ENCODE results near the gene ASXL2.

The ASXL2 gene

GRCh38 chr2:25817630-25818029 is 60.7 kb downstream of the ASXL2 start:
- H3K4me3 ChIP-seq (ENCODE audit: low read depth, low read length): no peak overlapping the region
- no peak overlapping the region for H3K9ac ChIP-seq (ENCODE audit: low read length)
- no peak overlapping the region for H3K27ac ChIP-seq (ENCODE audit: low read depth, low read length)
- 0 out of 2 replicates have a peak, but pooled peaks cover 4% of the 10 kb centered on the region for H3K9me3 ChIP-seq (ENCODE audit: control insufficient read depth, insufficient read depth, low read depth, low read length)
- no peaks in the 10 kb centered on the region; the same call in 1 of the 2 replicates for H3K4me1 ChIP-seq (ENCODE audit: control insufficient read depth, insufficient read depth, low read length)
- H3K27me3 ChIP-seq (ENCODE audit: control insufficient read depth, insufficient read depth, low read length): no peaks in the 10 kb centered on the region
- no peaks in the 10 kb centered on the region for H3K36me3 ChIP-seq (ENCODE audit: control insufficient read depth, insufficient read depth, low read length)

GRCh38 chr2:25817006-25817405 is 61.3 kb downstream of the ASXL2 start:
- H3K36me3 ChIP-seq (ENCODE audit: control insufficient read depth, insufficient read depth, low read length): no peaks in the 10 kb centered on the region
- no peak overlapping the region for H3K9ac ChIP-seq (ENCODE audit: low read length)
- H3K27me3 ChIP-seq (ENCODE audit: control insufficient read depth, insufficient read depth, low read length): no peaks in the 10 kb centered on the region
- H3K4me1 ChIP-seq (ENCODE audit: control insufficient read depth, insufficient read depth, low read length): no peaks in the 10 kb centered on the region; the same call in 1 of the 2 replicates
- no peak overlapping the region for H3K27ac ChIP-seq (ENCODE audit: low read depth, low read length)
- 0 out of 2 replicates have a peak, but pooled peaks cover 4% of the 10 kb centered on the region for H3K9me3 ChIP-seq (ENCODE audit: control insufficient read depth, insufficient read depth, low read depth, low read length)
- no peak overlapping the region for H3K4me3 ChIP-seq (ENCODE audit: low read depth, low read length)

- Histone ChIP-seq H3K9me3 (ENCODE audit: control insufficient read depth, insufficient read depth, low read depth, low read length) (0 out of 2 replicates have a peak, but pooled peaks cover 4% of the 10 kb centered on the region), H3K27ac (ENCODE audit: low read depth, low read length) (no peak overlapping the region), H3K36me3 (ENCODE audit: control insufficient read depth, insufficient read depth, low read length) (no peaks in the 10 kb centered on the region), H3K4me1 (ENCODE audit: control insufficient read depth, insufficient read depth, low read length) (no peaks in the 10 kb centered on the region; the same call in 1 of the 2 replicates), H3K9ac (ENCODE audit: low read length) (no peak overlapping the region), H3K4me3 (ENCODE audit: low read depth, low read length) (no peak overlapping the region), H3K27me3 (ENCODE audit: control insufficient read depth, insufficient read depth, low read length) (no peaks in the 10 kb centered on the region)
Measured at GRCh38 chr2:25816249-25816648, 62.0 kb downstream of the ASXL2 start.

GRCh38 chr2:25814681-25815080 is 63.6 kb downstream of the ASXL2 start:
- H3K27ac ChIP-seq (ENCODE audit: low read depth, low read length): no peak overlapping the region
- no peak overlapping the region for H3K9ac ChIP-seq (ENCODE audit: low read length)
- H3K9me3 ChIP-seq (ENCODE audit: control insufficient read depth, insufficient read depth, low read depth, low read length): 0 out of 2 replicates have a peak, but pooled peaks cover 4% of the 10 kb centered on the region
- no peak overlapping the region for H3K4me3 ChIP-seq (ENCODE audit: low read depth, low read length)
- H3K36me3 ChIP-seq (ENCODE audit: control insufficient read depth, insufficient read depth, low read length): 0 out of 2 replicates have a peak, but pooled peaks cover 3% of the 10 kb centered on the region
- no peaks in the 10 kb centered on the region for H3K27me3 ChIP-seq (ENCODE audit: control insufficient read depth, insufficient read depth, low read length)
- no peaks in the 10 kb centered on the region; the same call in 1 of the 2 replicates for H3K4me1 ChIP-seq (ENCODE audit: control insufficient read depth, insufficient read depth, low read length)

- H3K9me3 ChIP-seq (ENCODE audit: control insufficient read depth, insufficient read depth, low read depth, low read length): no peaks in the 10 kb centered on the region
- peaks cover 12% of the 10 kb centered on the region; the same call in 1 of the 2 replicates for H3K36me3 ChIP-seq (ENCODE audit: control insufficient read depth, insufficient read depth, low read length)
- no peaks in the 10 kb centered on the region for H3K27me3 ChIP-seq (ENCODE audit: control insufficient read depth, insufficient read depth, low read length)
- no peak overlapping the region for H3K9ac ChIP-seq (ENCODE audit: low read length)
- no peaks in the 10 kb centered on the region for H3K4me1 ChIP-seq (ENCODE audit: control insufficient read depth, insufficient read depth, low read length)
- H3K4me3 ChIP-seq (ENCODE audit: low read depth, low read length): no peak overlapping the region
- no peak overlapping the region for H3K27ac ChIP-seq (ENCODE audit: low read depth, low read length)
Measured at GRCh38 chr2:25810428-25810827, 67.9 kb downstream of the ASXL2 start.

GRCh38 chr2:25809646-25810045 is 68.6 kb downstream of the ASXL2 start:
- no peak overlapping the region for H3K9ac ChIP-seq (ENCODE audit: low read length)

GRCh38 chr2:25808006-25808383 is 70.3 kb downstream of the ASXL2 start:
- peaks cover 34% of the 10 kb centered on the region for H3K36me3 ChIP-seq (ENCODE audit: control insufficient read depth, insufficient read depth, low read length)

More at GRCh38 chr2:25809646-25810045, 68.6 kb downstream of the ASXL2 start:
- Histone ChIP-seq H3K27me3 (ENCODE audit: control insufficient read depth, insufficient read depth, low read length) (no peaks in the 10 kb centered on the region), H3K9me3 (ENCODE audit: control insufficient read depth, insufficient read depth, low read depth, low read length) (no peaks in the 10 kb centered on the region), H3K4me1 (ENCODE audit: control insufficient read depth, insufficient read depth, low read length) (no peaks in the 10 kb centered on the region), H3K4me3 (ENCODE audit: low read depth, low read length) (no peak overlapping the region), H3K27ac (ENCODE audit: low read depth, low read length) (no peak overlapping the region), H3K36me3 (ENCODE audit: control insufficient read depth, insufficient read depth, low read length) (peaks cover 18% of the 10 kb centered on the region)

GRCh38 chr2:25806941-25807340 is 71.3 kb downstream of the ASXL2 start:
- Histone ChIP-seq H3K4me1 (ENCODE audit: control insufficient read depth, insufficient read depth, low read length) (no peaks in the 10 kb centered on the region), H3K9ac (ENCODE audit: low read length) (no peak overlapping the region), H3K9me3 (ENCODE audit: control insufficient read depth, insufficient read depth, low read depth, low read length) (no peaks in the 10 kb centered on the region), H3K27me3 (ENCODE audit: control insufficient read depth, insufficient read depth, low read length) (no peaks in the 10 kb centered on the region), H3K4me3 (ENCODE audit: low read depth, low read length) (no peak overlapping the region), H3K36me3 (ENCODE audit: control insufficient read depth, insufficient read depth, low read length) (peaks cover 34% of the 10 kb centered on the region), H3K27ac (ENCODE audit: low read depth, low read length) (no peak overlapping the region)

More at GRCh38 chr2:25808006-25808383, 70.3 kb downstream of the ASXL2 start:
- no peak overlapping the region for H3K27ac ChIP-seq (ENCODE audit: low read depth, low read length)
- no peaks in the 10 kb centered on the region for H3K4me1 ChIP-seq (ENCODE audit: control insufficient read depth, insufficient read depth, low read length)
- no peaks in the 10 kb centered on the region for H3K27me3 ChIP-seq (ENCODE audit: control insufficient read depth, insufficient read depth, low read length)
- H3K9ac ChIP-seq (ENCODE audit: low read length): no peak overlapping the region
- no peak overlapping the region for H3K4me3 ChIP-seq (ENCODE audit: low read depth, low read length)
- no peaks in the 10 kb centered on the region for H3K9me3 ChIP-seq (ENCODE audit: control insufficient read depth, insufficient read depth, low read depth, low read length)

- Histone ChIP-seq H3K27ac (ENCODE audit: low read depth, low read length) (no peak overlapping the region), H3K36me3 (ENCODE audit: control insufficient read depth, insufficient read depth, low read length) (peaks cover 34% of the 10 kb centered on the region), H3K9me3 (ENCODE audit: control insufficient read depth, insufficient read depth, low read depth, low read length) (no peaks in the 10 kb centered on the region), H3K4me3 (ENCODE audit: low read depth, low read length) (no peak overlapping the region), H3K4me1 (ENCODE audit: control insufficient read depth, insufficient read depth, low read length) (no peaks in the 10 kb centered on the region), H3K9ac (ENCODE audit: low read length) (no peak overlapping the region), H3K27me3 (ENCODE audit: control insufficient read depth, insufficient read depth, low read length) (no peaks in the 10 kb centered on the region)
Measured at GRCh38 chr2:25805987-25806386, 72.3 kb downstream of the ASXL2 start.

GRCh38 chr2:25804338-25804737 is 73.9 kb downstream of the ASXL2 start:
- no peak overlapping the region for H3K4me3 ChIP-seq (ENCODE audit: low read depth, low read length)
- no peak overlapping the region for H3K27ac ChIP-seq (ENCODE audit: low read depth, low read length)
- H3K9me3 ChIP-seq (ENCODE audit: control insufficient read depth, insufficient read depth, low read depth, low read length): no peaks in the 10 kb centered on the region
- H3K27me3 ChIP-seq (ENCODE audit: control insufficient read depth, insufficient read depth, low read length): no peaks in the 10 kb centered on the region
- H3K9ac ChIP-seq (ENCODE audit: low read length): no peak overlapping the region
- H3K4me1 ChIP-seq (ENCODE audit: control insufficient read depth, insufficient read depth, low read length): no peaks in the 10 kb centered on the region
- H3K36me3 ChIP-seq (ENCODE audit: control insufficient read depth, insufficient read depth, low read length): peaks cover 40% of the 10 kb centered on the region

GRCh38 chr2:25799301-25799700 is 79.0 kb downstream of the ASXL2 start:
- Histone ChIP-seq H3K4me3 (ENCODE audit: low read depth, low read length) (no peak overlapping the region), H3K9me3 (ENCODE audit: control insufficient read depth, insufficient read depth, low read depth, low read length) (no peaks in the 10 kb centered on the region), H3K27me3 (ENCODE audit: control insufficient read depth, insufficient read depth, low read length) (no peaks in the 10 kb centered on the region), H3K36me3 (ENCODE audit: control insufficient read depth, insufficient read depth, low read length) (peaks cover 43% of the 10 kb centered on the region), H3K4me1 (ENCODE audit: control insufficient read depth, insufficient read depth, low read length) (no peaks in the 10 kb centered on the region), H3K9ac (ENCODE audit: low read length) (no peak overlapping the region), H3K27ac (ENCODE audit: low read depth, low read length) (no peak overlapping the region)

Measured in HUES6 (cell line).